Measurements from ENCODE around the gene STK32B.
"Not testable (repeated sequence)": the region's sequence is repeated elsewhere in the genome, so short reads cannot be mapped to it uniquely, and the experiment has no call there.

STK32B gene

DNA sequence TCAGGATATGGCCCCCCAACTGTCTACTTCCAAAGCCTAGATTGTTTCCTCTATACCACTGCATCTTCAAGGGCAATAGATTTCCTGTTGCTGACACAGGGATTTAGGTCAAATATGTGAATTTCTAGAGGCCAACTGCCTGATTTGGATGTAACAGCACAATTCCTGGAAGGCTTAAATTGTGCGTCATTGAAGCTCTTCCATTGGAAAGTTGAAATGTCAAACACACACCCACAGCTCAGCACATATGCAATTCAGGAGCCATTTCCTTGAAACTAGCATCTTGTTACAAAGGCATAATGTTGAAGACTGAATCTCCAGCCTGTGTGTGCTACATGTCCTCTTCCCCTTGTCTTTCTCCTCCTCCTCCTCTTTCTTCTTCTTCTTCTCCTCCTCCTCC lies 158.6 kb downstream of the STK32B start:
- DNase-seq (ENCODE audit: low read depth) = no peak

DNA sequence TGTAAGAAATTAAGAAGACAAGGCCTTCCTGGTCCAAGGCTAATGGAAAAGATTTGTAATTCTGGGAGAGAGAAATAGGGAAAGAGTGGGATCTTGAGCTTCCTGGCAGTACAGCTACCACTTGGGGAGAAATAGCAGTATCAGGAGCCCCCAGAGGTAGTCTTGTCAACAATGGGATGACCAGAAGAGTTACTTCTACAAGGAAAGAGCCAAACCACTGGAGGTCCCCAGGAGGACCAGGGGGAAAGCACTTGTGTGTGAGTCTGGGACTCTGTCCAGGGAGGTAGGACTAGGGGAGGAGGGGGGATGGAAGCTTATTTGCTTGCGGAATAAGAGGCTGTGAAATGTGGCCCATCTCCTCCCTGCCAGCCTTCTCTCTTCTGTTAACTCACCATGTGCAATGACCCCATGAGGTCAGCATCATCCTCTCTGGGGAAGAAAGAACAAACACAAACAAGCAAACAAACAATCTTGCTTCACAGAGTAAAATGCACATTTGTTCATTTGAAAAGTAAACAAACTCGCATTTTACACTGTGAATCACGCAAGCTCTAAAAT lies 160.1 kb downstream of the STK32B start:
- no peak for DNase-seq (ENCODE audit: low read depth)

DNA sequence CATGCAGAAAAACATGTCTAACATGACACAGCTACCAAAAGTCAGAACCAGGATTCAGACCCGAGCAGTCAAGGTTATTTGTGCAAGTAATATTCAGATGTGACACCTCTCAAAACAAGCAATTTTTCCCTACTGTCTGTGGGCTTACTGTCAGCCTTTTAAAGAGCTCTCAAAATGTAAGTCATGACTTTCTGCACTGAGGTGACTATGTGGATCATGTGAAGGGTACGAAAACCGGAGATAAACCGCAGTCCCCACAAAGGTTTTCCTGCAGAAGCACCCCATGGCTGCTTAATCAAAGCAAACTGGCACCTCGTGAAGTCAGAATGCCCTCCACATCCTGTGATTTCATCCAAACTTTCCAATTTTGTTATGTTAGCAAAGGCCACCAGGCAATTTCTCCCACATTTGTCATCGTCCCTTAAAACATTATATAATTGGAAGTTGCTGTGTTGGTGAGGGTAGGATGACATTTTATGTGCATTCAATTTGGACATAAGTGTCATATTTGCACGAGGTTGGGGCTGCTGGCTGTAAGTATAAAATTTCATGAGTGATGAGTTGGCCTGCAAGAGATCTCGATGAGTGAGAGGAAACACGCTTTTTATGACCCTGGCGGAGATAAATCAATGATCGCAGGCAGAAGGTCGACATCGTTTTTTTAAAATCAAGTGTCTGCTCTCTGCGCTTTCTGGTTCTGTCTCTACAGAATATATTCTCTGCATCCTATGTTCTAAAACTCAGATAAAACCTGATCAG lies 161.2 kb downstream of the STK32B start:
- DNase-seq (ENCODE audit: low read depth) = no peak

DNA sequence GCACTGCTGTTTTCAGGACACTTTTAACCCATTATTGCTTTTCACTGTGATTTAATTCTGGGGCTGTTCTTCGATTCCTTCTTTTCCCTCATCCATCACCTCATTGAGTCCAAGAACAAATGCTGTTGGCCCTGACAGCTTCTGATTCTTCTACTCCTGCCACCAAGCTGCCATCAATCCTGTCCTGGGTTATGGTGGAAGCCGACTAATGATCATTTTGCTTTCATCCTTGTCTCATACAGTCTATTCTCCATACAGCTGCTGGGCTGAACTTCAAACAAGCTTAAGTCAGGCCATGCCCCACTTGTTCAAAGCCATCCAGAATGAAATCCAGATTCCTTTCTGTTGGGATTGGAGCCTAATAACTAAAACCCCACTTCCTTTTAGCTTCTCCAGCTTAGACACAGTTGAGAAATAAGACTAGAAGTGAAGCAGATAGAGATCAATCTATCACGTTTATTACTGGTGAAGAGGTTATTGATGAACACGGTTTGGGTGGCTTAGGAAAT lies 161.9 kb downstream of the STK32B start:
- no peak for DNase-seq (ENCODE audit: low read depth)

DNA sequence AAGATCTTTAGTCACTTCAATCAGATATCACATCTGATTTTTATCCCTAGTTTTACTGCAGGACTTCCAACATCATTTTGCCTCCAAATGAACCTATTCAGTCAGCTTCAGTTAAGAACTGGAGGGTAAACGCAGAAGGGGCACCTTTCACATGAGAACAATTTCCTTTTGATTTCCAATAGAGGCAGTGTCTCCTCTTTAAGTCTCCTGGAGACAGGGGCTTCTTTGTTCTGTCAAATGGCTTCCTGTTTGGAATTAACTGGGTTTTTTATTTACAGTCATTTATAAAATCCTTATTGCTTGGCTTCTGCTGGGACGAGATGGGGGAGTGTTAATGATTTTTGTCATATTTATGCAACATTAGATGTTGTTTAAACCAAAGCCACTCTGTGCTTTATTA lies 164.0 kb downstream of the STK32B start:
- no peak for DNase-seq (ENCODE audit: low read depth)

DNA sequence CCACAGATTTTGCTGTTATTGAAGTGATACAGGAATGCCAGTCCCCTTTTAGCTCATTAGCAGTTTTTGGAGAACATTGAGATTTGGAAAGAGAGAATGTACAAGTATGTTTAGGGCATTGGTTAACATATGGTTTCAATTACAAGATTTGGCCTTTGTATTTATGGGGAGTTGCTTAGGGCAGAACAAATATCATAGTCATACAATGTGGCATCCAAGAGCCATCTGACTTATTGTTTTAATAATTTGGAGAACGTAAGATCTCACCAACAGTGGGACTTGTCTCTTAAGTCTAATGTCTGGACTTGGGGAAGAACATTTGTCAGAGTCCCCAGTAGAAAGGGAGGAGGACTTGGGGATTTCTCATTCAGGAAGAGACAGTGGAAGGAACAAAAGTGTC lies 166.1 kb downstream of the STK32B start:
- no peak for DNase-seq (ENCODE audit: low read depth)

DNA sequence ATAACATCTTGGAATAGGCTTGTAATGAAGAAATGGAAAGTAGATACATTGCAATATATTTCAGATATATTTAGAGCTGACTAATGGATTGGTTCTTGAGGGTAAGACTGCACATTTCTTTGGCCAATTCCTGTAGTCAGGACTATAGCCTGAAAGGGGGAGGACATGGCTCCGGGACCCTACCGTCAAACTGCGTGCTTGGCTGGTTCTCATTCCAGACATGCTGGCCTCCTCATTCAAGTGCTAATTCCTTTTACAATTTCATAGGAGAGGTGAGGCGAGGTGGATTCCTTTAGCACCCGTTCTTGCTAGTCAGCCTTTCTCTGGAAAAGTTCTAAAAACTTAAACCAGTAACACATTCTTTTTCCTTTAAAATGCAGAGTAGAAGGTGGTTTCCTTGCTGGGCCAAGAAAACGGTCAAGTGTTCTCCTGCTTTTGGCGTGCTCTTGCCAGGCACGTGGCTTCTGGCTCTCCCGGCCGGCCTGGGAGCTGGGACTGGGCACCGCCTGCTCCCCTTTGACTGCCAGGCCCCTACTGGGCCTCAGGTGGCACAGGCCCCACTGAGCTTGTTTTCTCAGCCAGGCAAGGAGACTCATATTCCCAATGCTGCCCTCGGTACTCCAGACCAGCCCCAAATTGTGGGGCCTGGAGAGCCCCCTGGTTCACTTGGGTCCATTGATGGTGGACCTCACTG lies 167.2 kb downstream of the STK32B start:
- DNase-seq (ENCODE audit: low read depth) = no peak

DNA sequence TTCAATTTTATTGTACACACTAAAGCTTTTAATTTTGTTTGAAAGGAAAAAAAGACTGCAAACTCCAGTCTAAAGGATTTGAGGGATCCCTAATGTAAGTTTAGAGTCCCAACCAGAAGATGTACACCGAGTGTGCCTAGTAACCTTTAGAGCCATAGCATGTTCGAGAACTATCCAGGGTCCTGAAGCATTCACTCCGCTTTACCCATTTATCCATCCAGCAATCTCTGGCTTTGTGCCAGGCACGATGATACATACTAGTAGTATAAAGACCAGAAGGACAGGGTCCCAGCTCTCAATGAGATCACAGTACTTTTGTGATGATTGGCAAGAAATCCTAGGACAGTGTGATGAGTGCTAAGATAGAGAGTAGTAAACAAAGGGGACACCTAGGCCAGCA lies 168.7 kb downstream of the STK32B start:
- DNase-seq (ENCODE audit: low read depth) = no peak

DNA sequence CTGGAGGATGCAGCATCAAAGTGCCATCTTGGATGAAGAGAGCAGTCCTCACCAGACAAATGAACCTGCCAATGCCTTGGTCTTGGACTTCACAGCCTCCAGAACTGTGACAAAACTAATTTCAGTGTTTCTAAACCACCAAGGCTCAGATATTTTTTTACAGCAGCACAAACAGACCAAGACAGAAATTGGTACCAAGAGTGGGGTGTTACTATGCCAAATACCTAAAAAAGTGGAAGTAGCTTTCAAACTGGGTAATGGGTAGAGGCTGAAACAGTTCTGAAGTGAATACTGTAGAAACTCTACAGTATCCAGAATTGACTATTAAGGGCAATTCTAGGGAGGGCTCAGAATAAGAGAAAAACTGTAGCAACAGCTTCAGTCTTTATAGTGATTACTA lies 170.8 kb downstream of the STK32B start:
- no peak for DNase-seq (ENCODE audit: low read depth)

DNA sequence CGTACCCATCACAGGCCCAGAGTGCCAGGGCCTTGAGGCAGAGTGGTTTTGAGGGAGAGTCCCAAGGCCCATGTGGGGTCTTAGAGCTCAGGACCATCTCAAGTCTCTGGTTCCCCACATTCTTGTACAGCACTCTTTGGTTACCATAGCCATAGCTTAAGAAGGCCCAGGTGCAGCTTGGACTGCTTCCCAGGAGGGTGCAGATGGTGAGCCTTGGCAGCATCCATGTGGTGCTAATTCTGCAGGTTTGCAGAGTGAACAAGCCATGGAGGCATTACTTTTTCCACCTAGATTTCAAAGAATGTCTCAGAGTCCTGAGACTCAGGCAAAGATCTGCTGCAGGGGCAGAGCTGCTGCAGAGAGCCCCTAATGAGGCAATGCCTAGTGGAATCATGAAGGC lies 171.7 kb downstream of the STK32B start:
- DNase-seq (ENCODE audit: low read depth) = no peak

DNA sequence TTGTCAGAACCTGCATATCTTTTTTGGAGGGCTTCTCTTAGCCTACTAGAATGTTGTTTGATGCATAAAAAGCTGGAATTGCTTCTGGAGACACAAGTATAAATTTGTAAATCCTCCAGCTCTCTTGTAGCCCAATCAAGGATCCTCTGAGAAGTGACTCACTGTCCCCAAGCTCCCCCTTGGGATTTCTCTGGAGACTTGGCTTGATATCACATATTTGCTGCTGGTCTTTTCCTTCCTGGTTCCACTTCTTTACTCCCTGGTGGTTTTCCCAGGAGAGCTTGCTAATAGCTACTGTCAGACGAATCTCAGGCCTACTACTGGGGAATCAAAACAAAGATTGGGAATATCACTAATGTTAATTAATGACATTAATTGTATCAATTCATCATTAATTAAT lies 173.1 kb downstream of the STK32B start:
- DNase-seq (ENCODE audit: low read depth) = no peak

DNA sequence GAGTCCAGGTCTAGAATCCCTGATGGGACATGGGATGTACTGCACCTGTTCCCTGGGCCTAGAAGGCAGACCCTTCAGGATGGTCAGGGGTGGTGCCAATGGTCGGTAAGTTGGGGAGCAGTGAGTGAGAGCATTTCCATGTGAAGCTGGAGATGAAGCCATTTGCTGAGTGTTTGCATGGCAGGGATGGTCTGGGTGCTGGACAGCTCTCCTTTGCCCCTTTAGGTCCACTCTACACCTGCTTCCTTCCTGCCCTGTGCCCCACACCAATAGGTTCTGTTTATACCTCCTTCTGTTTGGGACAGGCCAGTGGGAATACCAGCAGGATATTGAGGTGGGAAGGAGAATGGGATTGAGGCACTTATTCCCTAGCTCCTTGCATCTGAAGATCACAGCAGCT lies 181.3 kb downstream of the STK32B start:
- no peak for DNase-seq (ENCODE audit: low read depth)

DNA sequence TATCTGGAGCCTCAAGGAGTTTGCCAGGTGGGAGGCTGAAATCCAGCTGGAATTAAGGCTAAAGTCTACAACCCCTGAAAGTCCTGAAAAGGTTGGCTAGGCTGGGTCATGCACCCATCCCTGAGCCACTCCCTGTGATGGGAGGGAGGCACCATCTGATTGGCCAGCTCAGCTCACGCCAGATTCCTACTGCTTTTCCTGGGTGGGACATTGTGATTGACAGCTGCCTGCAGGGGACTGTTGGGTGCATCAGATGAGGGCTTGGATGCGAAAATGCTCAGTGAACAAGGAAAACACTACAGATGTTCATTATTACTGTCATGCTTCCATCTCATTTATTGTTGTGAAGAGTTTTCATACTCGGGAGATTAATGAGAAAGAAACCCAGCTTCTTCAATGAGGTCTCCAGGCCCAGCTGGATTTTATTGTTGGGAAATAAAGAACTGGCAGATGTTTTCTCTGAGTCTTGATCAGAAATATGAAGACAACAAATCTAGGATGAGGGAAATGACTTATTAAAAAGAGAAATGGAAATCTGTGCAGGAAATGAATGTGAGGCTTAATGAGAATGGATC lies 185.9 kb downstream of the STK32B start:
- no peak for DNase-seq (ENCODE audit: low read depth)

DNA sequence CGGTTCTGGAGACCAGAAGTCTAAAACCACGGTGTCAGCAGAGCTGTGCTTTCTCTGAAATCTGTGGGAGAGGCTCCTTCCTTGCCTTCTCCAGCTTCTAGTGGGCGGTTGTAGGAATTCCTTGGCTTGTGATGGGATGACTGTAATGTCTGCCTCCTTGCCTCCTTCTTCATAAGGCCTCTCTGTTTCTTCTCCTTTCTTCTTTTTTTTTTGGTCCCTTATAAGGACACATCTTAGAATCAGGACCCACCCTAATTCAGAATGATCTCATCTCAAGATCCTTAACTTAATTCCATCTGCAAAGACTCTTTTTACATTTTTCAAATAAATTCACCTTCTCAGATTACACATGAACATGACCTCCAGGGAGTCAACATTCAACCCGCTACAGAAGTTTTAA lies 186.9 kb downstream of the STK32B start:
- no peak for DNase-seq (ENCODE audit: low read depth)

DNA sequence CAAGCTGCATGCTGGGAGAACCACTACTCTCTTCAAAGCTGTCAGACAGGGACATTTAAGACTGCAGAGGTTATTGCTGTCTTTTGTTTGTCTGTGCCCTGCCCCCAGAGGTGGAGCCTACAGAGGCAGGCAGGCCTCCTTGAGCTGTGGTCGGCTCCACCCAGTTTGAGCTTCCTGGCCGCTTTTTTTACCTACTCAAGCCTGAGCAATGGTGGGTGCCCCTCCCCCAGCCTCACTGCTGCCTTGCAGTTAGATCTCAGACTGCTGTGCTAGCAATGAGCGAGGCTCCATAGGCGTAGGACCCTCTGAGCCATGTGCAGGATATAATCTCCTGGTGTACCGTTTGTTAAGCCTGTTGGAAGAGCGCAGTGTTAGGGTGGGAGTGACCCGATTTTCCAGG lies 195.8 kb downstream of the STK32B start:
- not testable (repeated sequence) for DNase-seq (ENCODE audit: low read depth)

DNA sequence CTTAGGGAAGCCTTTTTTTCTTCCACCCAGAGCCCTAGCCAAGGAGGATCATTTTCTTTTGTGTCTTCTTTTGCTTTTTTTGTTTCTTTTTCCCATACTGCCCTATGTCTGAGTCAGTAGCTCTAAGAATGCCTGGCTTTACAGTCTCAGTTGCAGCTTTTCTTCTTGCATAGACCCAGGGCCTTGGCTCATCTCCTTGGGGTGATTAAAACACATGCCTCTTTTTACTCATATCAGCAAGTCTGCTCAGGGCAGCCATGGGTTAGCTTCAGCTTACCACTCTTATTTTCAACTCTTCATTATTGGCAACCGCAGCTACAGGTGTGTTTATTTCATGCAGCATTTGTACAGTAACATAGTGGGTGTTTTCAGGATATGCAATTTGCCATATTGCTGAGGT lies 196.5 kb downstream of the STK32B start:
- DNase-seq (ENCODE audit: low read depth) = no peak

DNA sequence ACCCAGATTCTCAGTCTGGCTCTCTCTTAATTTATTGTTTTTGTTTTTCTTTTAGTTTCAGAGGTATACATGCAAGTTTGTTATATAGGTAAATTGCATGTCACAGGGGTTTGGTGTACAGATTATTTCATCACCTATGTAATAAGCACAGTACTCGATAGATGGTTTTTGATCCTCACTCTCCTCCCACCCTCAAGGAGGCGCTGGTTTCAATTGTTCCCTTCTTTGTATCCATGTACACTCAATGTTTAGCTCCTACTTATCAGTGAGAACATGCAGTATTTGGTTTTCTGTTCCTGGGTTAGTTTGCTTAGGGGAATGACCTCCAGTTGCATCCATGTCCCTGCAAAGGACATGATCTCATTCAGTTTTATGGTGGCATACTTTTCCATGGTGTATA lies 198.4 kb downstream of the STK32B start:
- DNase-seq (ENCODE audit: low read depth) = no peak

DNA sequence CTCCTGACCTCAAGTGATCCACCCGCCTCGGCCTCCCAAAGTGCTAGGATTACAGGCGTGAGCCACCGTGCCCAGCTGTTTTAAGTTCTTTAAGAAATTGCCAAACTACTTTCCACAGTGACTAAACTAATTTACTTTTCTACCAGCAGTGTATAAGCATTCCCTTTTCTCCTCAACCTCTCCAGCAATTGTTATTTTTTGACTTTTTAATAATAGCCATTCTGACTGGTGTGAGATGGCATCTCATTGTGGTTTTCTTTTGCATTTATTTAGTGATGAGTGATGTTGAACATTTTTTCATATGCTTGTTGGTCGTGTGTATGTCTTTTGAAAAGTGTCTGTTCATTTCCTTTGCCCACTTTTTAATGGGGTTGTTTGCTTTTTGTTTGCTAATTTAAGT lies 199.3 kb downstream of the STK32B start:
- not testable (repeated sequence) for DNase-seq (ENCODE audit: low read depth)

DNA sequence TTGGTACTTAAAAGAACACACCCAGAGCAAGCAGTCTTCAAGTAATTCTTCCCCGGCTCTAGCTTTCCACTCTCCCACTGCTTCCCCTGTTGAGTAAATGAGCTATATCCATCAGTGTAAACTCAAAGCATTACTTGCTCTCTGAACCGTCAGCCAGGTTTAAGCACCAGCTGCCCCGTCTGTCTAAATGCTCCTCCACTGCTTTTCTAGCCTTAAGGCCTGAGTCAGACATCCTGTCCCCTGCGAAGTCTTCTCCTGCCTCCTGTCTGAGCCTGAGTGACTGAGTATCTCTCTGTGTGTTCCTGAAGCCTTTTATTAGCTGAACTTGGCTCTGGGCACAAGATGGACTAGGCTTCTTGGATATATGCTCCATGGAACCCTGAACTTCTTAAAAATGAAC lies 205.1 kb downstream of the STK32B start:
- no peak for DNase-seq (ENCODE audit: low read depth)

DNA sequence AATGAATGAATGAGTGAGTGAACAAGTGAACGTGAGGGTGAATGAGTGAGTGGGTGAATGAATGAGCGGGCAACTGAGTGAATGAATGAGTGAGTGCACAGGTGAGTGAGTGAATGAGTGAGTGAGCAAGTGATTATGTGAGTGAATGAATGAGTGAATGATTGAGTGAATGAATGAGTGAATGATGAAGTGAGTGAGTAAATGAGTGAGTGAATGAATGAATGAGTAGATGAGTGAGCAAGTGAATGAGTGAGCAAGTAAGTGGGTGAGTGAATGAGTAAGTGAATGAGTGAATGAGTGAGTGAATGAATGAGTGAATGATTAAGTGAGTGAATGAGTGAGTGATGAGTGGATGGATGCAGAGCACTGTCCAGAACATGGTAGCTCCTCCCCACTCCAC lies 205.8 kb downstream of the STK32B start:
- DNase-seq (ENCODE audit: low read depth) = no peak

DNA sequence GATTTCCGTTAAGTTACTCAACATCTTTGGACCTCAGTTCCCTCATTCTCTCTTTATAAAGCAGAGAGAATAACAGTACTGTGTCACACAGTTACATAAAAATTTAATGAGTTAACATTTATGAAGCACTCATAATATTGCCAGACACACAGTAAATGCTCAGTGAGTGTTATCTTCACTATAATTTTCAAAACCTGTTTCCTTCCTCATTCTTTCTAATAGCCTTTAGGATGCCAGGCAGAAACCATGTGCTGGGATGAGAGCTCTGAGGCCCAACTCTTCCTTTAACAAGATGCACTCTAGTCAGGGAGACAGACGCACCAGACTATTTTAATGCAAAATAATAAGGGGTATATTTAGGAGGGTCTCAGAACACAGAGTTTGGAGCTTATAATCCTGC lies 208.2 kb downstream of the STK32B start:
- DNase-seq (ENCODE audit: low read depth) = no peak

DNA sequence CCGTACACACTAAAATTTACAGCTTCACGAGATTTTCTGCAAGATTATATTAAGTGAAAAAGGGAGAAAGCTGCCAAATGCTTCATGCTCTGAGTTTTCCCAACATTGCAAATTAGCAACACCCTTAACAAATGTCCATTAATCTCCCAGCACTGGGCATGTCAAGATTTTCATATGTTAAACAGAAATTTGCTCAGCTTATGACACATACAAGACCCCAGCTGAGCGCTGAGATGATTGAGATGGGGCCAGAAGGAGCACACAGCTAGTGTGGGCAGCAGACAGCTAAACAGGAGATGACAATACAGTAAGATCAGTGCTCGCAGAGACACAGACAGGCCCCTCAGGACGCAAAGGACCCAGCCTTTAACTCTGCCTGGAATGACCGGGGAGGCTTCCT lies 208.8 kb downstream of the STK32B start:
- no peak for DNase-seq (ENCODE audit: low read depth)

DNA sequence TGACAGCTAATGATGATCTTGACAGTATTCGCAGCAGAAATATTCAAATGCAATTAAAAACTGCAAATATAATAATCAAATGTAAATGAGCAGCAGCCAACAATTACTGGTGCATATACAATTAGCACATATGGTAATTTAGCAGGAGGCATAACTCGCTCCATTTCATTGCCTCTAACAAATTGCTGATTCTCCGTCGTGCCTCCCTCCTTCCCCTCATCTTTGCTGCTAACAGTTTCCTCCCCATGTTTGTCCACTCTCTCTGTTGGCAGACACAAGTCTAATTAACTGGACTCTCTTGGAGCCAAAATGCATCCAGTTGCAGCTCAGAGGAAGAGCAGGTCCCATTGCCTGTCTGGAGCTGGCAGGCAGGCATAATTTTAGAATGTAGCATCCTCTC lies 210.6 kb downstream of the STK32B start:
- DNase-seq (ENCODE audit: low read depth) = no peak

All from stimulated activated CD8-positive, alpha-beta memory T cell treated with anti-CD3 and anti-CD28 coated beads, Interleukin-15, amount 100 ng/mL, for 1 hour (primary cell).